ENCODE data around the gene POLD2.

DNA sequence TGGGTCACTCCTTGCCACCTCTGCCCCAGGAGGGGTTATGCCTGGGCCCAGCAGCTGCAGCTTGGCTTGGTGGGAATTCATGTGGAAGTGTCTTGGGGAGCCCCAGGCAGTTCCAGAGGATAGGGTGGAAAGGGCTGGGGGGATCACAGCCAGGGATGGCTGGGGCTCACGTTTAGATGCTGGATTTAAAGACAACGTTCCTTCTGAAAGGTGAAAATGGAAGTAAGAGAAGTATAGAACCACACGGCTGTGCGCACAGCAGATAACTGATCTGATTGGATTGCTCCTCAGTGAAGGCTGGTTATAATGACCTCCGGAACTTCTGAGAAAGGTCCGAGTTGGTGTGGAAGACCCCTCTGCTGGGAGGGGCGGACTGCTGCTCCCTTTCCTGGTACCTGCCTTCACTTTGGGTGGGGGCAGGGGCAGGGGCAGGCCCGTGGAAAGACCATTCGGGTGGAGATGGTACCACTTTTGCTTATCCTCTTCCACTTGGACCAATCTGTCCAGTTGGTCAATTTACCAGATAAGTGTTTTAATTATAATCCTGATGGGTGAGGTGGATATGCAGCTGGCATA is 25.7 kb upstream of the POLD2 start:
- TF ChIP-seq, protein P1, sequence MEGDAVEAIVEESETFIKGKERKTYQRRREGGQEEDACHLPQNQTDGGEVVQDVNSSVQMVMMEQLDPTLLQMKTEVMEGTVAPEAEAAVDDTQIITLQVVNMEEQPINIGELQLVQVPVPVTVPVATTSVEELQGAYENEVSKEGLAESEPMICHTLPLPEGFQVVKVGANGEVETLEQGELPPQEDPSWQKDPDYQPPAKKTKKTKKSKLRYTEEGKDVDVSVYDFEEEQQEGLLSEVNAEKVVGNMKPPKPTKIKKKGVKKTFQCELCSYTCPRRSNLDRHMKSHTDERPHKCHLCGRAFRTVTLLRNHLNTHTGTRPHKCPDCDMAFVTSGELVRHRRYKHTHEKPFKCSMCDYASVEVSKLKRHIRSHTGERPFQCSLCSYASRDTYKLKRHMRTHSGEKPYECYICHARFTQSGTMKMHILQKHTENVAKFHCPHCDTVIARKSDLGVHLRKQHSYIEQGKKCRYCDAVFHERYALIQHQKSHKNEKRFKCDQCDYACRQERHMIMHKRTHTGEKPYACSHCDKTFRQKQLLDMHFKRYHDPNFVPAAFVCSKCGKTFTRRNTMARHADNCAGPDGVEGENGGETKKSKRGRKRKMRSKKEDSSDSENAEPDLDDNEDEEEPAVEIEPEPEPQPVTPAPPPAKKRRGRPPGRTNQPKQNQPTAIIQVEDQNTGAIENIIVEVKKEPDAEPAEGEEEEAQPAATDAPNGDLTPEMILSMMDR (conservative IDR thresholded peaks at IDR 0.05), result no peak
- no peak for TF ChIP-seq ZFX (IDR thresholded peaks at IDR 0.05)

All from C4-2B (cell line).